ENCODE measurements around the gene SLCO2A1. TPM values are rescaled to one million over a fixed set of nuclear protein-coding genes. Genes with fewer than 3 reads are reported as not detected.
A peak's percentile ranks its signal among the peaks of the same experiment; 100 is the strongest.

The SLCO2A1 gene
- total RNA-seq, 1 donor: 0.36 TPM

DNA sequence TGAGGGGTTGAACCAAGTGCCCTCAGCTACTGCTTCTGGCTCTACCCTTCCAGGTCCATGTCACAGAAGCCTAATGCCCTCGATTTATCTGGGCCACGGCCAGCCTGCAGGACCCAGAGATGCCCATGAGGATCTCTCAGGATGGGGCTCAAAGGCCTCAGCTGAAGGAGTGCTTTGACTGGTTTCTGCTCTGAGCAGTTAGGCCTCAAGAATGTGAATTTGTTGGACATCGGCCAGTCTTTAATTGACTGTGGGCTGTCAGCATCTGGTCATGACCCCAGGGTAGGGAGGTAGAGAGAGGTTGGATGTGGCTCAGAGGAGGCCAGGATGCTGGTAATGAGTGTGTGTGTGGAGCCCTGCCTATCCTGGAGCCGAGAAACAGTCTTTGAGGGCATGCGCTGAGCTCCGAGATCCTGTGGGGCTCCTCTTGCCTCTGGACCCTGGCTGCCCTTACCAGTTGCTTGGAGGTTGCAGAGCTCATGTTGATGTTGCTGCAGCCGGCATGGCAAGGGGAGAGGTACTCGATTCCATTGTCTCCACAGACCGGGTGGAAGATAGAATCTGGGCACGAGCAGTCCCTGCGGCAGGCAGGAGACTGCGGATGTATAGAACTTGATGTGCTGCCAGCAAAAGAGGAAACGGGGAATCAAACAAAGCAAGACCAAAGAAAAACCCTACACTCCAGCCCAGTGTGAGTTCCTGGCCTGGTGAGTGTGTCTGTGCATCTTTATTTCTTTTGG is 84.9 kb downstream of the SLCO2A1 start:
- Histone ChIP-seq H3K9me3 (ENCODE audit: low read depth, low read length) (no peaks in the 10 kb centered on the region), H3K27ac (ENCODE audit: low read depth, low read length) (peak overlapping the region; percentile 56), H3K27me3 (ENCODE audit: insufficient read depth, low read length) (peaks cover 15% of the 10 kb centered on the region), H3K4me1 (ENCODE audit: insufficient read depth, low read length) (peaks cover 54% of the 10 kb centered on the region), H3K4me2 (ENCODE audit: insufficient read depth, low read length) (peak overlapping the region; percentile 69), H3K36me3 (ENCODE audit: insufficient read depth, low read length) (no peaks in the 10 kb centered on the region), H2AFZ (ENCODE audit: low read length) (peak overlapping the region; percentile 10), H4K20me1 (ENCODE audit: insufficient read depth, low read length) (peaks cover 7% of the 10 kb centered on the region), H3K79me2 (ENCODE audit: insufficient read depth, low read length) (no peaks in the 10 kb centered on the region), H3K4me3 (ENCODE audit: insufficient read depth, low read length) (peak overlapping the region; percentile 24)
- DNase-seq (ENCODE audit: insufficient read length, low spot score, missing footprints): peak; percentile 85
- TF ChIP-seq, protein P1, sequence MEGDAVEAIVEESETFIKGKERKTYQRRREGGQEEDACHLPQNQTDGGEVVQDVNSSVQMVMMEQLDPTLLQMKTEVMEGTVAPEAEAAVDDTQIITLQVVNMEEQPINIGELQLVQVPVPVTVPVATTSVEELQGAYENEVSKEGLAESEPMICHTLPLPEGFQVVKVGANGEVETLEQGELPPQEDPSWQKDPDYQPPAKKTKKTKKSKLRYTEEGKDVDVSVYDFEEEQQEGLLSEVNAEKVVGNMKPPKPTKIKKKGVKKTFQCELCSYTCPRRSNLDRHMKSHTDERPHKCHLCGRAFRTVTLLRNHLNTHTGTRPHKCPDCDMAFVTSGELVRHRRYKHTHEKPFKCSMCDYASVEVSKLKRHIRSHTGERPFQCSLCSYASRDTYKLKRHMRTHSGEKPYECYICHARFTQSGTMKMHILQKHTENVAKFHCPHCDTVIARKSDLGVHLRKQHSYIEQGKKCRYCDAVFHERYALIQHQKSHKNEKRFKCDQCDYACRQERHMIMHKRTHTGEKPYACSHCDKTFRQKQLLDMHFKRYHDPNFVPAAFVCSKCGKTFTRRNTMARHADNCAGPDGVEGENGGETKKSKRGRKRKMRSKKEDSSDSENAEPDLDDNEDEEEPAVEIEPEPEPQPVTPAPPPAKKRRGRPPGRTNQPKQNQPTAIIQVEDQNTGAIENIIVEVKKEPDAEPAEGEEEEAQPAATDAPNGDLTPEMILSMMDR (IDR thresholded peaks at IDR 0.05; ENCODE audit: extremely low read depth, low read depth, low read length): no peak

DNA sequence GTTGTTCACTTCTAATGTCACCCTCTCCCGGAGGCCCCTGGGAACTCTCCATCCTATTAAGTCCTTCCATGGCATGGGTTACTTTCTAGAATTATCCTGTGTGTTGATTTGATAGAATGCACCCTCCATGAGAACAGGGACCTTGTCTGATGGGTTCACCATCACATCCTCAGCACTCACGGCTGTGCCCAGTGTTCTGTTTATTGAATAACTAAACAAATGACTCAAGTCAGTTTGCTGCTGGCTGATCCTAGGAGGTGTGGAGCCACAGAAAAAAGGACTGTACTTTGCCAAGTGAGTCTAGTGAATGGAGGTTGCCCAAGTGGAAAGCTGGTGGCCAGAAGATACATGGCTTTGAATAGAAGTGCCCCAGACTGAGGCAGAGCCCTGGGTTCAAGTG is 85.5 kb downstream of the SLCO2A1 start:
- H4K20me1 ChIP-seq (ENCODE audit: insufficient read depth, low read length): peaks cover 7% of the 10 kb centered on the region
- DNase-seq (ENCODE audit: insufficient read length, low spot score, missing footprints): peak; percentile 87
- H3K79me2 ChIP-seq (ENCODE audit: insufficient read depth, low read length): no peaks in the 10 kb centered on the region
- H3K4me1 ChIP-seq (ENCODE audit: insufficient read depth, low read length): peaks cover 54% of the 10 kb centered on the region
- peak overlapping the region; percentile 69 for H3K4me2 ChIP-seq (ENCODE audit: insufficient read depth, low read length)
- no peak overlapping the region for H3K27ac ChIP-seq (ENCODE audit: low read depth, low read length)
- H3K36me3 ChIP-seq (ENCODE audit: insufficient read depth, low read length): no peaks in the 10 kb centered on the region
- peaks cover 21% of the 10 kb centered on the region for H3K27me3 ChIP-seq (ENCODE audit: insufficient read depth, low read length)
- no peaks in the 10 kb centered on the region for H3K9me3 ChIP-seq (ENCODE audit: low read depth, low read length)
- H3K4me3 ChIP-seq (ENCODE audit: insufficient read depth, low read length): no peak overlapping the region
- TF ChIP-seq, protein P1 (IDR thresholded peaks at IDR 0.05; ENCODE audit: extremely low read depth, low read depth, low read length): no peak
- H2AFZ ChIP-seq (ENCODE audit: low read length): no peak overlapping the region

DNA sequence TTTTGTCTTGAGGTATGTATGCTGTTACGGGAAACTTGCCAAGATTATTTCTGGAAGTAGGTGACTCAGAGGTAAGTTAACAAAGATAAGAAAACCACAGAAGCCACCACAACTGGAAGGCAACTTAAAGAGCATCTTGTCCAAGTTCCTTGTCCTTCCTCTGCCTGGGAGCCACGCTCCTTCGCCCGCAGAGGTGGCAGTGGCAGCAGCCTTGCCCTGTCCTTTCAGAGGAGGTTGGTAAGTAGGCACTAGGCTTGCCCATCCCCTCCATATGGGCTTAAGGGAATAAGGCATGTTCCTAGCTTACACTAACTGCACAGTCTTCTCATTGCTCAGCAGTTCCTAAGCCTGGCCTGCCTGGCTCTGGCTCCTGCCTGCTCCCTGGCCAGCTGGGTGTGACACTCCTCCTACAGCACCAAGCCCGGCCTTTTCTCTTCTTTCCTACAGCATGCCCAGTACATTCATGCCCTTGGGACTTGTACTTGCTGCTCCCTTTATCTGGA is 86.0 kb downstream of the SLCO2A1 start:
- H3K9me3 ChIP-seq (ENCODE audit: low read depth, low read length): no peaks in the 10 kb centered on the region
- DNase-seq (ENCODE audit: insufficient read length, low spot score, missing footprints): peak; percentile 92
- no peaks in the 10 kb centered on the region for H3K79me2 ChIP-seq (ENCODE audit: insufficient read depth, low read length)
- H4K20me1 ChIP-seq (ENCODE audit: insufficient read depth, low read length): peaks cover 7% of the 10 kb centered on the region
- H3K4me2 ChIP-seq (ENCODE audit: insufficient read depth, low read length): peak overlapping the region; percentile 69
- peaks cover 24% of the 10 kb centered on the region for H3K27me3 ChIP-seq (ENCODE audit: insufficient read depth, low read length)
- H3K4me1 ChIP-seq (ENCODE audit: insufficient read depth, low read length): peaks cover 54% of the 10 kb centered on the region
- TF ChIP-seq, protein P1 (IDR thresholded peaks at IDR 0.05; ENCODE audit: extremely low read depth, low read depth, low read length): no peak
- no peak overlapping the region for H2AFZ ChIP-seq (ENCODE audit: low read length)
- H3K36me3 ChIP-seq (ENCODE audit: insufficient read depth, low read length): no peaks in the 10 kb centered on the region
- H3K4me3 ChIP-seq (ENCODE audit: insufficient read depth, low read length): peak overlapping the region; percentile 13
- H3K27ac ChIP-seq (ENCODE audit: low read depth, low read length): no peak overlapping the region

DNA sequence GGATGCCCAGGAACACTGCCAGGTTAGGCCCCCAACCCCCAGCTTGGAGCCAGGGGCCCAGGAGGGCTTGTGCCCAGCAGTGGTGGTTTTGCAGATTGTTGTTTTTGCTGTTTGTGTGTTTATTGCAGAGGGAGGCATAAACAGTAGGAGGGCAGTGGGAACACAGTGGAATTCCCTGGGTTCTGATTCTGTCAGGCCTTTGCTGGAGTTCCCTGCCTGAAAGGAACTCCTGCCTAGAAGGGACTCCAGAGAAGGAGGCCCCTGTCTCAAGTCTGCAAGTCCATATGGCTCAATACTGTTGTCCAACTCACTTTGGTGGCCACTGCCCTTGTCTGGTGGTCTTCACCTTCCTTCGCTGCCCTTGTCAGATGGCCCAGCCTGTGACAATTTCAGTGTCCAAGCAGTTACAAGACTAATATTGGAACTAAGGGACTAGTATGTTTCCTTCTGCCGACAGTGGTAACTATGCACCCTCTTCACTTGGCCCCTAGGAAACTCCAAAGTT is 86.6 kb downstream of the SLCO2A1 start:
- TF ChIP-seq, protein P1 (IDR thresholded peaks at IDR 0.05; ENCODE audit: extremely low read depth, low read depth, low read length): no peak
- Histone ChIP-seq H3K27ac (ENCODE audit: low read depth, low read length) (no peak overlapping the region), H3K27me3 (ENCODE audit: insufficient read depth, low read length) (peaks cover 30% of the 10 kb centered on the region), H3K4me3 (ENCODE audit: insufficient read depth, low read length) (no peak overlapping the region), H2AFZ (ENCODE audit: low read length) (no peak overlapping the region), H3K79me2 (ENCODE audit: insufficient read depth, low read length) (no peaks in the 10 kb centered on the region), H3K9me3 (ENCODE audit: low read depth, low read length) (no peaks in the 10 kb centered on the region), H3K4me2 (ENCODE audit: insufficient read depth, low read length) (no peak overlapping the region), H3K4me1 (ENCODE audit: insufficient read depth, low read length) (peaks cover 50% of the 10 kb centered on the region), H3K36me3 (ENCODE audit: insufficient read depth, low read length) (no peaks in the 10 kb centered on the region), H4K20me1 (ENCODE audit: insufficient read depth, low read length) (peaks cover 10% of the 10 kb centered on the region)
- DNase-seq (ENCODE audit: insufficient read length, low spot score, missing footprints): peak; percentile 45

Data from osteoblast (primary cell).